PFSK-1 (cell line): ENCODE measurements around the gene ALG5.

Experiments
- POLR2AphosphoS5 ChIP-seq: IDR thresholded peaks from 2 replicates; pipeline ENCODE4 v1.6.1; 2012; ENCODE audit warnings: low read depth, mild to moderate bottlenecking, control low read depth, low read length, moderate library complexity
- REST ChIP-seq, 2 experiments: IDR thresholded peaks; 2 replicates each; pipeline versions ENCODE4 v1.6.1 to v1.8.0; 2011 to 2012; ENCODE audit warnings: low read depth in 2 of 2, low read length in 2 of 2, control low read depth in 1 of 2, inconsistent platforms in 1 of 2, mild to moderate bottlenecking in 1 of 2, moderate library complexity in 1 of 2; ENCODE audit not compliant: insufficient read depth in 1 of 2

GRCh38 chr13:36981156-36981743 is 17.9 kb downstream of the ALG5 start:
- TF ChIP-seq POLR2AphosphoS5: no peak
- TF ChIP-seq REST (IDR thresholded peaks at IDR 0.05; ENCODE audit: insufficient read depth in 1 of 2, low read depth in 2 of 2, low read length in 2 of 2): no peak
